HG03064 (cell line): ENCODE data around the gene FOXO3B.
"Not testable (repeated sequence)": the region's sequence is repeated elsewhere in the genome, so short reads cannot be mapped to it uniquely, and the experiment has no call there.

Source experiments
- ATAC-seq: cut with Tn5 transposase; IDR thresholded peaks from one replicate; pipeline ENCODE4 v1.9.1; 2021; ENCODE audit warnings: low read depth; ENCODE audit not compliant: unreplicated experiment

FOXO3B gene

DNA sequence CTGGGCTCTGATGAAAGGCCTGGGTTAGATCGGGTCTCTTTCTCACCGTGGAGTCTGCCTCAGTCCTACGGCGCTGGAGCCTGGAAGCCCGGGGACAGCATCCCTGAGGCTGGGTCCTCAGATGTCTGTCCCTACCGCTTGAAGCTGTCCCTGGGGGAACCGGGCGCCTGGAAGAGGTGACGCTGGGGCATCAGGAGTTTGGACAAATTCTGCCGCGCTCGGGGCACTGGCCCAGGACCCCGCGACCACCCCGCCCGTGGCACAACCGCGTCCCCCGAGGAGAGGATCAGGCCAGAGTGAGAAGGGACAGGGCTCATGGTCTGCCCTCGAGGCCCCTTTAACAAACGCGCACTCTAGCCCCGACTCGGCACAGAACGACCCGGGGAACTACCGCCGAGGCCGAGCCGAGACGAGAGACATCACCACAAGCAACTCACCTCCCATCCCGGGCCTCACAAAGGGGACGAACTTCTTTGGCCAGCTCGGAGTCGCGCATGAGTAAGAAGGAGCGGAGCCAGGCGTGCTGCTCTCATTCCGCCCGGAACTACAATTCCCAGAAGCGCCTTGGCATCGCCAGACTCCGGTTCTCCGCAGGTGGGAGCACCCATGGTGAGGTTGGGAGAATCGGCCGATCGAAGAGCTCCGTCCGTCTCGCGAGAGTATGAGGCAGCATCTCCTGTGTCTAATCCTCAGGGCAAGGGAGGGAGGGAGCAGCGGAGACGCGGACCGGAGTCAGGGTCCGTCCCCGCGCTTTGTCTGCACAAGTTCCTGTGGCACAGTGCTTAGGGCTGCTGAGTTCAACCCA, at the start of gene FOXO3B:
Gene FOXO3B (minus strand): TSS at position 548 of the 805 bp plus-strand sequence. CDS start 663 bp downstream, outside the sequence.
- peak; percentile 95 for ATAC-seq

- ATAC-seq, result not testable (repeated sequence)
These were observed 41.4 kb upstream of the FOXO3B start for GRCh38 chr17:18723509-18723908.

GRCh38 chr17:18722612-18723011, 40.5 kb upstream of the FOXO3B start:
- ATAC-seq, result not testable (repeated sequence)

DNA sequence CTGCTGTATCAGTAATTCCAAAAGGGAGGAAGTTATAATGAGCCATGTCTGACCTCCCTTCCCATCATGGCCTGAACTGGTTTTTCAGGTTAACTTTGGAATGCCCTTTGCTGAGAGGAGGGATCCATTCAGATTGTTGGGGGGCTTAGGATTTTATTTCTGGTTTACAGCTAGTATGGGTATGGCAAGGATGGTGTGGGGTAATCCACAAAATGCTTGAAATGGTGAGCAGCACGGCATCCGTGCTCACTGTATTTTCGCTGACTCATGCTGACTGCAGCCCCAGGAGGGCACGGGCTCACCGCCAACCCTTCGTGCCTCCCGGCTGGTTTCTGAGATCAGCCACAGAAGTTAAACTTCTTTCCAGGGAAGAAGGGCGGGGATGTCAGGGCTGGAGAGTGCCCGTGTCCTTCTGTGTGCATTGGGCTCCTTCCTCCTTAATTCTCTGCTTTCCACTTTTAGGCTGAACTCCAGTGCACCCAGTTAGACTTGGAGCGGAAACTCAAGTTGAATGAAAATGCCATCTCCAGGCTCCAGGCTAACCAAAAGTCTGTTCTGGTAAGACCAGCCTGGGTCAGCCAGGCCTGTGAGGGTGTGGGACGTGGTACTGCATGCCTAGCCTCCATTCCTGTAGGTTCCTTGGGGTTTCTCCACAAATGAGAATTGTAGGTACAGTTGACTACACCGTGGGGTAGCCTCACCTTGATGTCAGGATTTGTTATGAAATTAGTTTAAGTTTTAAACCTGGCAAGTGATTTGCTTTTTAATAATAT, 39.8 kb upstream of the FOXO3B start:
- ATAC-seq, result not testable (repeated sequence)

DNA sequence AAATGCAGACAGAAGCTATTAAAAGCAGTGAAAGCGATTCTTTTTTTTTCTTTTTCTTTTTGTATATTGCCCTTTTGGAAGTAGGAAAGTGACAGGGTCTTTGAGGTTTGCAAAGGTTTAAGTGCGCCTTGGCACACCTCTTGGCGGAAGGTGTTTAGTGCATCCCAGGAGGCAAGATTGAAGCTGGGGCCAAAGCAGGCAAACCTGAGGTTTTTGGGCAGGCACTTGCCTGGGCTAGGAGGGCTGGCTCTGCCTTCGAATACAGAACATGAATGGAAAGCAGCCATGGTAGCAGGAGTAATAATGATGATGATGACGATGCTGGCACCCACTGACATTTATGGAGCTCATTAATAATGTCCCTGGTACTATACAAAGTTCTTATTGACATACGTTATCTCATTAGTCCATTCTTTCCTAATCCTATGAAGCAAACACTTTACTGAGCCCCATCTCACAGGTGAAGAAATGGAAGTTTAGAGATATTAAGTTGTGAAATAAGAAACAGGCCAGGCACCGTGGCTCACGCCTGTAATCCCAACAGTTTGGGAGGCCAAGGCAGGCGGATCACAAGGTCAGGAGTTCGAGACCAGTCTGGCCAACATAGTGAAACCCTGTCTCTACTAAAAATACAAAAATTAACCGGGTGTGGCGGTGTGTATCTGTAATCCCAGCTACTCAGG, 37.5 kb upstream of the FOXO3B start:
- not testable (repeated sequence) for ATAC-seq

- not testable (repeated sequence) for ATAC-seq
These were observed 36.7 kb upstream of the FOXO3B start for GRCh38 chr17:18718643-18719427.

GRCh38 chr17:18712354-18712999, 30.4 kb upstream of the FOXO3B start:
- ATAC-seq, result not testable (repeated sequence)

- not testable (repeated sequence) for ATAC-seq
These were observed 26.1 kb upstream of the FOXO3B start for GRCh38 chr17:18708215-18708614.

DNA sequence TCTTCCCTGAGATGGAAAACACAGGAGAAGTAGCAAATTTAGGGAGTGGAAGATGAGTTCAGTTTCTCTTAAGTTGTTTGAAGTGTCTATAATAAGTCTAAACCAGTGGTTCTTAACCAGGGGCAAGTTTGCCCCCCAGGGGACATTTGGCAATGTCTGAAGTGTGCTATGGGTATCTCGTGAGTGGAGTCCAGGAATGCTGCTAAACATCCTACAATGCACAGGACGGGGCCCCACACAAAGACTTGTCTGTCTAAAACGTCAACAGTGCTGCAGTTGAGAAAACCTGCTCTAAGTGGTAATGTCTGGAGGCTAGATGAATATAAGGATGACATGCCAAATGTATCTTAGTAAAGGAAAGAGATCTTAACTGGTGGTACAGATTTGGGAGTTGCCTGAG, 23.8 kb upstream of the FOXO3B start:
- not testable (repeated sequence) for ATAC-seq

- ATAC-seq, result not testable (repeated sequence)
These were observed 16.5 kb upstream of the FOXO3B start for GRCh38 chr17:18698473-18699103.

DNA sequence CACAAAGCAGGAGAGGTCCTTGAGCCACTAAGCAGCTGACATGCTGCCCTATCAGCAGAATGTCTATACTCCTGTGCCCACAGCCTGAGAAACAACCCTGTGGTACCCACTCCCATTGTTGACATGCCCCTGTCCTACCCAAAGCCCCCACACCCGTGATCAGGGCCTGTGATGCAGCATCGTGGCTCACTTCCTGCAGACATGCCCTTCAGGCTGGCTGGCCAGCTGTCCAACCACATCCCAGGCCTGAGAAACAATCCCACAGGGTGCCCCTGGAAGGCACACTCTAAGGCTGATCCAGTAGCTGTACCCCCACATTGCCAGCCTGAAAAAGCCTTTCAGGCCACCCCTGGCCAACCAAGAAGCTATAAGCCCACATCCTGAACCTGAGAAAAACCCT, 13.0 kb upstream of the FOXO3B start:
- ATAC-seq, result not testable (repeated sequence)

GRCh38 chr17:18682668-18683067, 554 bp upstream of the FOXO3B start:
- ATAC-seq, result not testable (repeated sequence)

DNA sequence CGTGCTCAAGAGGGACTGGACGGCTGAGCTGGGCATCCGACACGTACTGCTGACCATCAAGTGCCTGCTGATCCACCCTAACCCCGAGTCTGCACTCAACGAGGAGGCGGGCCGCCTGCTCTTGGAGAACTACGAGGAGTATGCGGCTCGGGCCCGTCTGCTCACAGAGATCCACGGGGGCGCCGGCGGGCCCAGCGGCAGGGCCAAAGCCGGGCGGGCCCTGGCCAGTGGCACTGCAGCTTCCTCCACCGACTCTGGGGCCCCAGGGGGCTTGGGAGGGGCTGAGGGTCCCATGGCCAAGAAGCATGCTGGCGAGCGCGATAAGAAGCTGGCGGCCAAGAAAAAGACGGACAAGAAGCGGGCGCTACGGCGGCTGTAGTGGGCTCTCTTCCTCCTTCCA, 4.7 kb downstream of the FOXO3B start:
- not testable (repeated sequence) for ATAC-seq

DNA sequence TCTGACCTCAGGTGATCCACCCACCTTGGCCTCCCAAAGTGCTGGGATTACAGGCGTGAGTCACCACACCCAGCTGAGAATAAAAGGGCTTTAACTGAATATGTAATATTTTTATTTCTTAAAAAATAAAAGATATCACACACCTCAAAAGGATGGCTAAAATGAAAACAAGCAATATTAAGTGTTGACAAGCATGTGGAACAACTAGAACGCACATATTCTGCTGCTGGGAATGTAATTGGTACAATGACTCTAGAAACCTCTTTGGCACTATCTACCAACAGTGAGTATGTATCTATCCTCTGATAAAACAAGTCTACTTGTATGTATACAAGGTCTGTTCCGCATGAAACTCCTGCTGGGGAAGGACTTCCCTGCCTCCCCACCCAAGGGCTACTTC, 5.2 kb downstream of the FOXO3B start:
- ATAC-seq, result not testable (repeated sequence)

- not testable (repeated sequence) for ATAC-seq
These were observed 9.5 kb downstream of the FOXO3B start for GRCh38 chr17:18672395-18673227.

- not testable (repeated sequence) for ATAC-seq
These were observed 13.5 kb downstream of the FOXO3B start for GRCh38 chr17:18668625-18669024.

DNA sequence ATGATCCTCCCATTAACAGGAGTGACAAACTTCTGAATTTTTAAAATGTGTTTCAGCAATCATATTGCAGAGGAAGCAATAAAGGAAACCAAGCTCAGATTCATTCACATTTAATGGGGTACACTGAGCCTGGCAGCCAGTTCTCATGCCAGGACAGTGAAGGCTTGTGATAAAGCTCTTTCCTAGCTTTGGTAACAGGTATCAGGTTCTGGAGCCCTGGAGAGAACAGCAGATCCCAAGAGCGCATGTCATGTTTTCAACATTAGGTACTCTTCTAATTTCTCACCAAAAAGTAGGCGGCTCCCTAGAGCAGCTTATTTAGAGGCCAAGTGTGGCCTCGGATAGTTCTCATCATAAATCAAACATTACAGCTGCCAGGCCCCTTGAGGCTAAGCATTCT, 14.6 kb downstream of the FOXO3B start:
- not testable (repeated sequence) for ATAC-seq

- not testable (repeated sequence) for ATAC-seq
These were observed 15.8 kb downstream of the FOXO3B start for GRCh38 chr17:18666326-18666725.
